ENCODE measurements around the gene SPRR4.

GRCh38 chr1:152976688-152977087, 6.2 kb downstream of the SPRR4 start:
- TF ChIP-seq CTCF (IDR thresholded peaks at IDR 0.05; ENCODE audit: poor library complexity, severe bottlenecking) (no peak), EZH2 (IDR thresholded peaks at IDR 0.05; ENCODE audit: borderline replicate concordance, insufficient read depth, low read length, poor library complexity, severe bottlenecking) (no peak), EP300 (conservative IDR thresholded peaks at IDR 0.05; ENCODE audit: poor library complexity, severe bottlenecking) (no peak), REST (IDR thresholded peaks at IDR 0.05; ENCODE audit: borderline replicate concordance) (no peak), TAF1 (IDR thresholded peaks at IDR 0.05; ENCODE audit: low read depth) (no peak), POLR2AphosphoS5 (IDR thresholded peaks at IDR 0.05) (no peak), RAD21 (conservative IDR thresholded peaks at IDR 0.05) (no peak), SMC3 (conservative IDR thresholded peaks at IDR 0.05; ENCODE audit: poor library complexity) (no peak)
